Measurements from ENCODE around the gene FAM32A. TPM values are rescaled to one million over a fixed set of nuclear protein-coding genes. Genes with fewer than 3 reads are reported as not detected.

Gene FAM32A
- total RNA-seq, 4 donors from 2014 or later = 67.9 to 93.9 (median 87.9) TPM

DNA sequence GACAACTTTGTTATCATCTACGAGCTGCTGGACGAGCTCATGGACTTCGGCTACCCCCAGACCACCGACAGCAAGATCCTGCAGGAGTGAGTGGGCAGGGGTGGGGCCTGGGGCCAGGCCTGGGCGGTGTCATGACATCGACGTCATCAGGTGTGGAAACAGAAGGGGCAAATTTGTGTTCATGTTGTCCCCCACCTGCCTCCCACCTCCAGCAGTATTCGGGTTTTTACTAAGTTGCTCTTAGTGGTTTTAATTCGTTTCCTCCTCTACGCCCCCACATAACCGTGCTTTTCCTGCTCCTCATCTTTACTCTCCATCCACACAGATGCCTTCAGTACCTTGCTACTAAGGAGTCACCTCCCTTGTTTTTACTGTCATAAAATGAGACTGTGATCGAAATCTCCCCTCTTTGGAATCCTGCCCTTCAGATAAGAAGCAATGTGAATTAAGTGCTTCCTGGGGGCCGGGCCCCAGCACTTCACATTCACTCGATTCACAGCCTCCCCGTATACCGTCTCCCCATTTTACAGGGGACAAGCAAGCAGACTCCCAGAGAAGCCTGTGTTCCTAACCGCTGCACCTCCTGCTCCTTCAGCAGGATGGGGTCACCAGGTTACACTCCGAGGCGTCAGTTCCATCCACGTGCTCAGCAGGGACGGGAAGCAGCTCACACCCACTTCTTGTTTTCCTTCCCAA lies 23.0 kb downstream of the FAM32A start:
- intact Hi-C loops (cut with DNase I) = no loop called here
- H3K9me3 ChIP-seq = no peaks in the 10 kb centered on the region
- DNase-seq = no peak
- TF ChIP-seq, protein P1, sequence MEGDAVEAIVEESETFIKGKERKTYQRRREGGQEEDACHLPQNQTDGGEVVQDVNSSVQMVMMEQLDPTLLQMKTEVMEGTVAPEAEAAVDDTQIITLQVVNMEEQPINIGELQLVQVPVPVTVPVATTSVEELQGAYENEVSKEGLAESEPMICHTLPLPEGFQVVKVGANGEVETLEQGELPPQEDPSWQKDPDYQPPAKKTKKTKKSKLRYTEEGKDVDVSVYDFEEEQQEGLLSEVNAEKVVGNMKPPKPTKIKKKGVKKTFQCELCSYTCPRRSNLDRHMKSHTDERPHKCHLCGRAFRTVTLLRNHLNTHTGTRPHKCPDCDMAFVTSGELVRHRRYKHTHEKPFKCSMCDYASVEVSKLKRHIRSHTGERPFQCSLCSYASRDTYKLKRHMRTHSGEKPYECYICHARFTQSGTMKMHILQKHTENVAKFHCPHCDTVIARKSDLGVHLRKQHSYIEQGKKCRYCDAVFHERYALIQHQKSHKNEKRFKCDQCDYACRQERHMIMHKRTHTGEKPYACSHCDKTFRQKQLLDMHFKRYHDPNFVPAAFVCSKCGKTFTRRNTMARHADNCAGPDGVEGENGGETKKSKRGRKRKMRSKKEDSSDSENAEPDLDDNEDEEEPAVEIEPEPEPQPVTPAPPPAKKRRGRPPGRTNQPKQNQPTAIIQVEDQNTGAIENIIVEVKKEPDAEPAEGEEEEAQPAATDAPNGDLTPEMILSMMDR (IDR thresholded peaks at IDR 0.05) = no peak
- TF ChIP-seq POLR2A (IDR thresholded peaks at IDR 0.05) = no peak
- H3K4me1 ChIP-seq = no peaks in the 10 kb centered on the region
- no peak overlapping the region for H3K4me3 ChIP-seq (replicated peaks in 1 of 3)
- H3K27me3 ChIP-seq = no peaks in the 10 kb centered on the region
- no peak overlapping the region for H3K27ac ChIP-seq
- 89 to 92% methylated on average over 21 of the region's 21 CpGs for WGBS, 2 donors
- peaks cover 38 to 51% of the 10 kb centered on the region in 2 donors for H3K36me3 ChIP-seq

DNA sequence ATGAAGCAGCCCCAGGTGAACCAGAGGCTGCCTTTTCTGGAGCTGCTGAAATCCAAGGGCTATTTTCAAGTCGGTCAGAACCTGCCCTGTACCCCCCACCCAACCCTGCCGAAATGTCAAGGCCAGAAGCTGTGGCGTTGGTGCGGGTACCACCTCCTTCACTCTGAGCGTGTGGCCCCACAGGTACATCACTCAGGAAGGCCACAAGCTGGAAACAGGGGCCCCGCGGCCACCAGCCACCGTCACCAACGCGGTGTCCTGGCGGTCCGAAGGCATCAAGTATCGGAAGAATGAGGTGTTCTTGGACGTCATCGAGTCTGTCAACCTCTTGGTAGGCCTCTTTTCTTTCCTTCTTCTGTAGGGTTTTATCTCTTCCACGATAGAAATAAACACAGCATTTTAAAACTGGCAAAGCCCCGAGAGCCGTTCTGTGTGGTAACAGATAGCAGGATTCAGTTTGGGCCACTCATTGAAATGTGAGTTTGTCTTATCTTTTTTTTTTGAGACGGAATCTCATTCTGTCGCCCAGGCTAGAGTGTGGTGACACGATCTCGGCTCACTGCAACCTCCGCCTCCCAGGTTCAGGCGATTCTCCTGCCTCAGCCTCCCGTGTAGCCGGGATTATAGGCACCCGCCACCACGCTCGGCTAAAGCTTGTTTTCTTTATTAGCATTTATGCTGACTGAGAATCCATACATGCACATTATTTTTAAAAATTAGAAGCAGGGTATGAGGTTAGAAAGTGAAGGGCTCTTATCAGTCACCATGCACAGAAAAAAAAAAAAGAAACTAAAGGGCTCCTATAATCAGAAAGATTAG lies 23.8 kb downstream of the FAM32A start:
- Histone ChIP-seq H3K36me3 (peaks cover 32 to 42% of the 10 kb centered on the region in 2 donors), H3K9me3 (no peaks in the 10 kb centered on the region), H3K4me1 (no peaks in the 10 kb centered on the region), H3K4me3 (replicated peaks in 1 of 3) (no peak overlapping the region), H3K27ac (no peak overlapping the region), H3K27me3 (no peaks in the 10 kb centered on the region)
- 95% methylated on average over 29 of the region's 29 CpGs for WGBS, 2 donors
- TF ChIP-seq POLR2A (IDR thresholded peaks at IDR 0.05) = no peak
- TF ChIP-seq, protein P1 (IDR thresholded peaks at IDR 0.05) = no peak
- intact Hi-C loops (cut with DNase I) = no loop called here
- DNase-seq = no peak

DNA sequence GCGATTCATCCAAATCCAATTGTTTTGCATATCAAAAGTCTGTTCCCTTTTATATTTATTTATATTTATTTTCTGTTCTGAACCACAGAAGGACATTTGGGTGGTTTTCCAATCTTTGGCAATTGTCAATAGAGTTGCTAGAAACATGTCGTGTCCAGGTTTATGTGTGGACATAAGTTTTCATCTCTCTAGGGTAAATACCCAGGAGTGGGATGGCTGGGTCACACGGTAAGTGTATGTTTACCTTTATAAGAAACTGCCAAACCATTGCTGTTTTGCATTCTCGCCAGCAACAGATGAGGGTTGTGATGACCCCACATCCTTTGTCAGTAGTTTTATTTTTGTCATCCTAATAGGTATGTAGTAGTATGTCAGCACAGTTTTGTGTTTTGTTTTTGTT lies 25.0 kb downstream of the FAM32A start:
- no peak for DNase-seq
- no peak overlapping the region for H3K4me3 ChIP-seq (replicated peaks in 1 of 3)
- TF ChIP-seq, protein P1 (IDR thresholded peaks at IDR 0.05) = no peak
- no peak for TF ChIP-seq POLR2A (IDR thresholded peaks at IDR 0.05)
- no peaks in the 10 kb centered on the region for H3K27me3 ChIP-seq
- peaks cover 27 to 43% of the 10 kb centered on the region in 2 donors for H3K36me3 ChIP-seq
- WGBS, 2 donors = 93 to 96% methylated on average over 4 of the region's 4 CpGs
- no peak overlapping the region for H3K27ac ChIP-seq
- H3K9me3 ChIP-seq = no peaks in the 10 kb centered on the region
- no peaks in the 10 kb centered on the region for H3K4me1 ChIP-seq
- intact Hi-C loops (cut with DNase I) = no loop called here

DNA sequence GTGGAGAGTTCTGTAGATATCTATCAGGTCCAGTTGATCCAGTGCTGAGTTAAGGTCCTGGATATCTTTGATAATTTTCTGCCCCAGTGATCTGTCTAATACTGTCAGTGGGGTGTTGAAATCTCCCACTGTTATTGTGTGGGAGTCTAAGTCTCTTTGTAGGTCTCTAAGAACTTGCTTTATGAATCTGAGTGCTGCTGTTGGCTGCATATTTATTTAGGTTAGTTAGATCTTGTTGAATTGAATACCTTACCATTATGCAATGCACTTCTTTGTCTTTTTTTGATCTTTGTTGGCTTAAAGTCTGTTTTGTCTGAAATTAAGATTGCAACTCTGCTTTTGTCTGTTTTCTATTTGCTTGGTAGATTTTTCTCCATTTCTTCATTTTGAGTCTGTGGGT lies 27.9 kb downstream of the FAM32A start:
- intact Hi-C loops (cut with DNase I) = no loop called here
- H3K36me3 ChIP-seq = peaks cover 21 to 30% of the 10 kb centered on the region in 2 donors

More for the DNA sequence above, 27.9 kb downstream of the FAM32A start:
- no peak overlapping the region for H3K27ac ChIP-seq
- DNase-seq = no peak
- H3K4me1 ChIP-seq = peaks cover 0 to 10% of the 10 kb centered on the region in 2 donors
- TF ChIP-seq POLR2A (IDR thresholded peaks at IDR 0.05) = no peak
- TF ChIP-seq, protein P1 (IDR thresholded peaks at IDR 0.05) = no peak
- no peaks in the 10 kb centered on the region for H3K9me3 ChIP-seq
- H3K27me3 ChIP-seq = no peaks in the 10 kb centered on the region
- H3K4me3 ChIP-seq (replicated peaks in 1 of 3) = no peak overlapping the region
